ENCODE measurements around the gene SLC30A3. TPM values are rescaled to one million over a fixed set of nuclear protein-coding genes. Genes with fewer than 3 reads are reported as not detected.

The SLC30A3 gene
- total and polyA plus RNA-seq, 2 of the 4 experiments (the other 2 are of a cell fraction) = 0.15 TPM; not detected in 1

GRCh38 chr2:27290549-27290948 is 27.7 kb upstream of the SLC30A3 start:
- POLR2A ChIA-PET (ENCODE audit: unreplicated experiment) = no interaction called here
- no peak overlapping the region for H3K4me2 ChIP-seq (ENCODE audit: low read depth, low read length)
- H4K91ac ChIP-seq (ENCODE audit: insufficient read depth, low read depth, low read length) = no peak overlapping the region
- no peak overlapping the region for H2AK9ac ChIP-seq (replicated peaks; ENCODE audit: low read depth, low read length, poor library complexity)
- H4K8ac ChIP-seq (ENCODE audit: low read depth in 2 of 2, low read length in 2 of 2) = no peak overlapping the region
- H3K9me1 ChIP-seq (ENCODE audit: insufficient read depth, low read length) = peaks cover 10% of the 10 kb centered on the region
- dilution Hi-C loops (cut with HindIII; ENCODE audit: low sequenced_read_pairs, unreplicated experiment) = no loop called here
- H4K20me1 ChIP-seq (ENCODE audit: insufficient read depth, low read length) = no peaks in the 10 kb centered on the region; the same call in 1 of the 2 replicates
- peaks cover 11% of the 10 kb centered on the region for H3K4me1 ChIP-seq (ENCODE audit: control insufficient read depth, insufficient read depth, low read length)
- H3K4ac ChIP-seq (ENCODE audit: low read depth, low read length) = no peak overlapping the region
- no peak overlapping the region for H2AK5ac ChIP-seq (ENCODE audit: low read depth, low read length)
- peaks cover 7% of the 10 kb centered on the region for H3K27me3 ChIP-seq (ENCODE audit: control insufficient read depth, insufficient read depth, low read length)
- no peak overlapping the region for H3K23ac ChIP-seq (ENCODE audit: low read depth, low read length)
- no peak overlapping the region for H3K18ac ChIP-seq (ENCODE audit: low read depth, low read length)
- H2AFZ ChIP-seq (replicated peaks; ENCODE audit: low read length, poor library complexity) = no peak overlapping the region
- H3K79me1 ChIP-seq (ENCODE audit: low read depth in 1 of 2, low read length in 2 of 2) = no peaks in the 10 kb centered on the region
- no peak overlapping the region for H3K14ac ChIP-seq (replicated peaks; ENCODE audit: low read depth, low read length)
- H3K27ac ChIP-seq (ENCODE audit: insufficient read depth, low read length) = no peak overlapping the region
- ATAC-seq (ENCODE audit: low read depth) (no peak), DNase-seq (no peak)
- intact Hi-C loops (cut with micrococcal nuclease) = no loop called here
- no peak overlapping the region for H2BK5ac ChIP-seq (ENCODE audit: low read depth, low read length, poor library complexity, severe bottlenecking)
- no peak overlapping the region for H3K4me3 ChIP-seq (ENCODE audit: insufficient read depth, low read depth, low read length)
- in situ Hi-C loops (cut with MboI; ENCODE audit: low sequenced_read_pairs) = no loop called here
- no peak overlapping the region for H2BK15ac ChIP-seq (ENCODE audit: low read depth, low read length)
- H2BK20ac ChIP-seq (ENCODE audit: low read depth, low read length) = no peak overlapping the region
- WGBS, 2 experiments (ENCODE audit: extremely low coverage in 2 of 2, insufficient read length in 1 of 2) = no CpG with 5 or more reads among the region's 5 CpGs
- no peak overlapping the region for H3K9ac ChIP-seq (ENCODE audit: low read depth, low read length)
- no peak overlapping the region for H2BK120ac ChIP-seq (ENCODE audit: low read depth, low read length)
- no peak overlapping the region for H4K5ac ChIP-seq (ENCODE audit: low read depth, low read length)
- no peaks in the 10 kb centered on the region for H3K36me3 ChIP-seq (ENCODE audit: control insufficient read depth, insufficient read depth, low read length)
- H3K9me3 ChIP-seq (ENCODE audit: control insufficient read depth, insufficient read depth, low read length) = no peaks in the 10 kb centered on the region
- CTCF ChIA-PET = interaction anchor here (1.4 kb wide), 1 partner anchor 10 kb away, joined by 4 read pairs; no protein-coding TSS in a partner anchor
- no peak overlapping the region for H3K56ac ChIP-seq (ENCODE audit: extremely low read depth, insufficient read depth, low read length)
- no TSS peak for BruUV-seq (replicated peaks)
- no peak for TF ChIP-seq RFX5 (IDR thresholded peaks at IDR 0.05; ENCODE audit: low read depth, low read length)
- no peak for TF ChIP-seq BHLHE40 (IDR thresholded peaks at IDR 0.05; ENCODE audit: low read depth, low read length)
- no peak for TF ChIP-seq POLR2A (IDR thresholded peaks at IDR 0.05; ENCODE audit: low read depth, low read length)
- TF ChIP-seq SMC3 (IDR thresholded peaks at IDR 0.05; ENCODE audit: low read depth, low read length) = no peak
- no peak for TF ChIP-seq CEBPB (IDR thresholded peaks at IDR 0.05; ENCODE audit: low read depth, low read length)
- no peak for TF ChIP-seq RCOR1 (IDR thresholded peaks at IDR 0.05; ENCODE audit: insufficient replicate concordance, low read length)
- no peak for TF ChIP-seq CHD1 (IDR thresholded peaks at IDR 0.05; ENCODE audit: low read depth, low read length)
- TF ChIP-seq ELK1 (IDR thresholded peaks at IDR 0.05; ENCODE audit: borderline replicate concordance, low read depth, low read length) = no peak
- no peak for TF ChIP-seq NFE2L2 (IDR thresholded peaks at IDR 0.05; ENCODE audit: low read depth, low read length)
- TF ChIP-seq CTCF (conservative IDR thresholded peaks at IDR 0.05; ENCODE audit: low read depth, low read length) = no peak
- TF ChIP-seq MAFK (IDR thresholded peaks at IDR 0.05; ENCODE audit: low read depth, low read length) = no peak
- no peak for TF ChIP-seq RAD21 (IDR thresholded peaks at IDR 0.05; ENCODE audit: low read length)
- TF ChIP-seq MXI1 (IDR thresholded peaks at IDR 0.05; ENCODE audit: borderline replicate concordance, low read depth, low read length) = no peak
- TF ChIP-seq USF2 (IDR thresholded peaks at IDR 0.05; ENCODE audit: low read depth, low read length) = no peak
- no peak for TF ChIP-seq FOS (IDR thresholded peaks at IDR 0.05; ENCODE audit: low read depth, low read length)
- TF ChIP-seq MAZ (IDR thresholded peaks at IDR 0.05; ENCODE audit: borderline replicate concordance, low read depth, low read length) = no peak

Data from IMR-90 (cell line).